K562 (cell line): ENCODE results near the gene ZNF280C. TPM values are rescaled to one million over a fixed set of nuclear protein-coding genes. Genes with fewer than 3 reads are reported as not detected.

ENCODE experiments used
- ARHGAP35 ChIP-seq: fragments of 450-650 bp; IDR thresholded peaks from 2 replicates; pipeline ENCODE4 v1.6.1; 2018; ENCODE audit not compliant: partially characterized antibody
- C11orf30 ChIP-seq: fragments of 450-650 bp; IDR thresholded peaks from 2 replicates; pipeline ENCODE4 v1.6.1; 2016; ENCODE audit warnings: low read depth, mild to moderate bottlenecking
- CAMTA2 ChIP-seq: fragments of 250-450 bp; sonication (Bioruptor Pico); conservative IDR thresholded peaks from 2 replicates; pipeline ENCODE4 v1.5.1; 2022
- CBX2 ChIP-seq: fragments of 200-600 bp; sonication (generic); IDR thresholded peaks from one replicate; pipeline ENCODE4 v1.6.1; 2012; ENCODE audit warnings: mild to moderate bottlenecking, low read length, inconsistent platforms; ENCODE audit not compliant: insufficient read depth, poor library complexity, severe bottlenecking
- DPF2 ChIP-seq: fragments of 450-650 bp; IDR thresholded peaks from 2 replicates; pipeline ENCODE4 v1.6.1; 2016
- EP400 ChIP-seq: fragments of 450-650 bp; IDR thresholded peaks from 2 replicates; pipeline ENCODE4 v1.6.1; 2017; ENCODE audit warnings: antibody characterized with exemption, mild to moderate bottlenecking, moderate library complexity
- GABPA ChIP-seq: fragments of 200-800 bp; sonication (Bioruptor generic); conservative IDR thresholded peaks from 2 replicates; pipeline ENCODE4 v1.6.1; 2016; ENCODE audit warnings: low read depth, missing genetic modification characterization, missing compliant biosample characterization
- HES1 ChIP-seq: fragments of 450-650 bp; IDR thresholded peaks from 2 replicates; pipeline ENCODE4 v1.6.1; 2016; ENCODE audit warnings: low read depth, mild to moderate bottlenecking, moderate library complexity
- MAFF ChIP-seq: IDR thresholded peaks from 2 replicates; pipeline ENCODE4 v1.6.1; 2012; ENCODE audit warnings: low read length, improper control_type of control experiment
- MIER1 ChIP-seq: fragments of 450-650 bp; IDR thresholded peaks from 2 replicates; pipeline ENCODE4 v1.6.1; 2016; ENCODE audit warnings: antibody characterized with exemption, mild to moderate bottlenecking, low read depth
- MTA3 ChIP-seq: fragments of 450-650 bp; formaldehyde crosslinking; IDR thresholded peaks from 2 replicates; pipeline ENCODE4 v1.6.1; 2017; ENCODE audit warnings: mild to moderate bottlenecking, borderline replicate concordance
- NFYB ChIP-seq: IDR thresholded peaks from 2 replicates; pipeline ENCODE4 v1.6.1; 2011; ENCODE audit warnings: mild to moderate bottlenecking, moderate library complexity; ENCODE audit not compliant: insufficient read length; ENCODE audit errors: extremely low read depth
- NR2C1 ChIP-seq, 2 experiments: fragments of 450-650 bp; IDR thresholded peaks; 2 replicates each; pipeline ENCODE4 v1.6.1; 2017; ENCODE audit warnings: mild to moderate bottlenecking in 2 of 2, antibody characterized with exemption in 1 of 2, inconsistent platforms in 1 of 2, missing compliant biosample characterization in 1 of 2, missing genetic modification characterization in 1 of 2
- POLR2G ChIP-seq: fragments of 200-400 bp; formaldehyde crosslinking; IDR thresholded peaks from 2 replicates; pipeline ENCODE4 v1.6.1; 2017; ENCODE audit warnings: low read depth, mild to moderate bottlenecking, antibody characterized with exemption, low read length, moderate library complexity
- POLR2H ChIP-seq: IDR thresholded peaks from 2 replicates; pipeline ENCODE4 v1.6.1; 2016; ENCODE audit warnings: missing genetic modification characterization, low read depth, mild to moderate bottlenecking, control low read depth, missing compliant biosample characterization, moderate library complexity
- SIN3A ChIP-seq, 2 experiments: fragments of 150-350 bp in 1 of 2; IDR thresholded peaks; 2 replicates each; pipeline ENCODE4 v1.6.1; 2011 to 2016; ENCODE audit warnings: borderline replicate concordance in 2 of 2, low read depth in 2 of 2, low read length in 2 of 2, mild to moderate bottlenecking in 2 of 2, moderate library complexity in 2 of 2; ENCODE audit not compliant: control insufficient read depth in 1 of 2
- SMARCE1 ChIP-seq: fragments of 450-650 bp; IDR thresholded peaks from 2 replicates; pipeline ENCODE4 v1.7.1; 2016; ENCODE audit warnings: mild to moderate bottlenecking
- SNIP1 ChIP-seq: fragments of 450-650 bp; IDR thresholded peaks from 2 replicates; pipeline ENCODE4 v1.7.1; 2017; ENCODE audit warnings: low read depth, mild to moderate bottlenecking
- SRF ChIP-seq, 2 experiments: fragments of 250-450, 450-650 bp in 1 of 2; sonication (Bioruptor Pico) in 1 of 2; sonication (generic) in 1 of 2; formaldehyde crosslinking; IDR thresholded peaks; 2 replicates each; pipeline versions ENCODE4 v1.5.0 to v1.5.1; 2020 to 2022; ENCODE audit warnings: mild to moderate bottlenecking in 1 of 2, missing genetic modification reagents in 1 of 2
- TEAD4 ChIP-seq, 2 experiments: sonication (generic) in 1 of 2; formaldehyde crosslinking in 1 of 2; IDR thresholded peaks; 2 replicates each; pipeline versions ENCODE4 v1.6.1 to v1.8.0; 2012 to 2022; ENCODE audit warnings: borderline replicate concordance in 1 of 2, inconsistent platforms in 1 of 2, low read length in 1 of 2, mild to moderate bottlenecking in 1 of 2, missing genetic modification reagents in 1 of 2
- ZFP30 ChIP-seq: fragments of 250-450 bp; sonication (Bioruptor Pico); IDR thresholded peaks from 2 replicates; pipeline ENCODE4 v1.8.0; 2022; ENCODE audit warnings: moderate library complexity, mild to moderate bottlenecking, inconsistent platforms, borderline replicate concordance
- ZNF197 ChIP-seq: fragments of 200-800 bp; sonication (Bioruptor generic); IDR thresholded peaks from 2 replicates; pipeline ENCODE4 v1.6.1; 2016; ENCODE audit warnings: low read depth, missing genetic modification characterization, missing compliant biosample characterization
- ZNF217 ChIP-seq: sonication (generic); formaldehyde crosslinking; IDR thresholded peaks from 2 replicates; pipeline ENCODE4 v1.8.0; 2022; ENCODE audit warnings: mild to moderate bottlenecking, missing genetic modification reagents
- ZNF316 ChIP-seq: fragments of 450-650 bp; IDR thresholded peaks from 2 replicates; pipeline ENCODE4 v1.6.1; 2016
- polyA plus RNA-seq, 8 experiments: library from polyadenylated mRNA; depleted of rRNA in 4 of 8; stranded (reverse) in 5 of 8; unstranded in 3 of 8; fragments of >200 nt; fragmentation: Nextera tagmentation in 2 of 8; fragmentation: Illumina TruSeq in 1 of 8; extraction: Ambion mirVana in 2 of 8; extraction: Trizol in 1 of 8; gene quantifications; 2 replicates each; pipeline versions ENCODE4 v1.2.1 to v1.2.3, GENCODE V29; 2011 to 2014; ENCODE audit warnings: inconsistent platforms in 1 of 8, missing spikeins in 1 of 8
- total RNA-seq, 7 experiments: library from RNA; depleted of rRNA in 6 of 7; stranded (reverse); fragments of >200 nt in 6 of 7; fragmentation: Illumina TruSeq in 2 of 7; extraction: Trizol in 2 of 7; gene quantifications; 2 replicates each; pipeline versions ENCODE4 v1.2.1 to v1.2.3, GENCODE V29; 2011 to 2021; ENCODE audit warnings: low replicate concordance in 1 of 7
- TF ChIP-seq, protein P1 (sequence below): fragments of 450-650 bp; IDR thresholded peaks from one replicate; pipeline ENCODE4 v1.6.1; 2018; ENCODE audit warnings: mild to moderate bottlenecking, moderate library complexity; ENCODE audit not compliant: partially characterized antibody
- TF ChIP-seq, protein P2 (sequence below): fragments of 450-650 bp; IDR thresholded peaks from 2 replicates; pipeline ENCODE4 v1.6.1; 2016
- TF ChIP-seq, protein P3 (sequence below), 2 experiments: fragments of 250-450 bp in 1 of 2; fragments of 450-650 bp in 1 of 2; sonication (Bioruptor Pico) in 1 of 2; IDR thresholded peaks; 2 replicates each; pipeline versions ENCODE4 v1.6.1 to v1.8.0; 2016 to 2021; ENCODE audit warnings: mild to moderate bottlenecking in 2 of 2, moderate library complexity in 2 of 2, missing compliant biosample characterization in 1 of 2, missing genetic modification characterization in 1 of 2

Gene ZNF280C
- total and polyA plus RNA-seq, 9 of the 15 experiments (the other 6 are each of a cell fraction or from before 2014, with no cell fraction given), result 1.6 to 8.3 (median 4.4) TPM

GRCh38 chrX:130216320-130216719 lies 52.4 kb downstream of the ZNF280C start (continued):
- TF ChIP-seq, protein P1, sequence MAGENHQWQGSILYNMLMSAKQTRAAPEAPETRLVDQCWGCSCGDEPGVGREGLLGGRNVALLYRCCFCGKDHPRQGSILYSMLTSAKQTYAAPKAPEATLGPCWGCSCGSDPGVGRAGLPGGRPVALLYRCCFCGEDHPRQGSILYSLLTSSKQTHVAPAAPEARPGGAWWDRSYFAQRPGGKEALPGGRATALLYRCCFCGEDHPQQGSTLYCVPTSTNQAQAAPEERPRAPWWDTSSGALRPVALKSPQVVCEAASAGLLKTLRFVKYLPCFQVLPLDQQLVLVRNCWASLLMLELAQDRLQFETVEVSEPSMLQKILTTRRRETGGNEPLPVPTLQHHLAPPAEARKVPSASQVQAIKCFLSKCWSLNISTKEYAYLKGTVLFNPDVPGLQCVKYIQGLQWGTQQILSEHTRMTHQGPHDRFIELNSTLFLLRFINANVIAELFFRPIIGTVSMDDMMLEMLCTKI, result no peak
- TF ChIP-seq C11orf30, result peak; percentile 89
- peak; percentile 42; the same call in 1 of the 2 replicates for TF ChIP-seq MAFF
- no peak for TF ChIP-seq CBX2
- no peak for TF ChIP-seq MIER1
- TF ChIP-seq ZNF316, result peak; percentile 94
- no peak for TF ChIP-seq ZFP30 (CRISPR knock-in tag)
- TF ChIP-seq SNIP1, result no peak
- no peak for TF ChIP-seq DPF2
- TF ChIP-seq SMARCE1, result no peak
- no peak for TF ChIP-seq POLR2H (tag)
- TF ChIP-seq SIN3A (IDR thresholded peaks at IDR 0.05; ENCODE audit: borderline replicate concordance in 2 of 2, control insufficient read depth in 1 of 2, low read depth in 2 of 2, low read length in 2 of 2), result no peak
- TF ChIP-seq, protein P2, sequence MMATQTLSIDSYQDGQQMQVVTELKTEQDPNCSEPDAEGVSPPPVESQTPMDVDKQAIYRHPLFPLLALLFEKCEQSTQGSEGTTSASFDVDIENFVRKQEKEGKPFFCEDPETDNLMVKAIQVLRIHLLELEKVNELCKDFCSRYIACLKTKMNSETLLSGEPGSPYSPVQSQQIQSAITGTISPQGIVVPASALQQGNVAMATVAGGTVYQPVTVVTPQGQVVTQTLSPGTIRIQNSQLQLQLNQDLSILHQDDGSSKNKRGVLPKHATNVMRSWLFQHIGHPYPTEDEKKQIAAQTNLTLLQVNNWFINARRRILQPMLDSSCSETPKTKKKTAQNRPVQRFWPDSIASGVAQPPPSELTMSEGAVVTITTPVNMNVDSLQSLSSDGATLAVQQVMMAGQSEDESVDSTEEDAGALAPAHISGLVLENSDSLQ, result no peak
- TF ChIP-seq NR2C1 (IDR thresholded peaks at IDR 0.05), result no peak
- TF ChIP-seq NR2C1 (tag; IDR thresholded peaks at IDR 0.05), result no peak
- no peak for TF ChIP-seq HES1
- no peak for TF ChIP-seq CAMTA2 (CRISPR knock-in tag)
- TF ChIP-seq NFYB, result peak; percentile 52
- TF ChIP-seq ZNF217 (CRISPR knock-in tag), result no peak
- TF ChIP-seq POLR2G, result no peak
- TF ChIP-seq EP400, result peak; percentile 32; the same call in 1 of the 2 replicates
- TF ChIP-seq ZNF197 (CRISPR knock-in tag), result no peak
- no peak for TF ChIP-seq TEAD4 (IDR thresholded peaks at IDR 0.05; ENCODE audit: low read length)
- no peak for TF ChIP-seq TEAD4 (CRISPR knock-in tag; IDR thresholded peaks at IDR 0.05; ENCODE audit: borderline replicate concordance)
- TF ChIP-seq, protein P3, sequence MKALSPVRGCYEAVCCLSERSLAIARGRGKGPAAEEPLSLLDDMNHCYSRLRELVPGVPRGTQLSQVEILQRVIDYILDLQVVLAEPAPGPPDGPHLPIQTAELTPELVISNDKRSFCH (CRISPR knock-in tag; IDR thresholded peaks at IDR 0.05), result no peak
- TF ChIP-seq, protein P3 (tag; IDR thresholded peaks at IDR 0.05), result no peak
- no peak for TF ChIP-seq ARHGAP35
- TF ChIP-seq GABPA (tag), result no peak
- TF ChIP-seq MTA3, result no peak
- TF ChIP-seq SRF (CRISPR knock-in tag; IDR thresholded peaks at IDR 0.05), result no peak
